IMR-90 (cell line): Measurements from ENCODE around the gene SLC5A2. TPM values are rescaled to one million over a fixed set of nuclear protein-coding genes. Genes with fewer than 3 reads are reported as not detected.
A peak's percentile ranks its signal among the peaks of the same experiment; 100 is the strongest.

Experiments used
- ATAC-seq: fragments of 200-7000 bp; cut with Tn5 transposase; 2 replicates; pipeline ENCODE4 v1.9.1; 2020; ENCODE audit warnings: low read depth, mild to moderate bottlenecking, moderate library complexity
- BruUV-seq: library from RNA; stranded (reverse); fragments of 400-500 nt; replicated peaks from 2 replicates; lab custom pipeline; 2021; lab: Mats Ljungman, UMichigan
- CTCF ChIA-PET: fragments of 300-600 bp; formaldehyde crosslinking; extraction: SDS; loops from one replicate; lab custom pipeline; 2021; ENCODE audit warnings: antibody characterized with exemption; lab: Yijun Ruan, JAX
- POLR2A ChIA-PET: fragments of 300-600 bp; sonication (Branson Sonifier 250); formaldehyde crosslinking; loops from one replicate; lab custom pipeline; 2022; ENCODE audit warnings: antibody characterized with exemption; ENCODE audit not compliant: unreplicated experiment; lab: Charles Lee
- DNase-seq: peaks from one replicate; pipeline ENCODE4 v3.0.0; 2013
- H2AFZ ChIP-seq: replicated peaks from 2 replicates; pipeline ENCODE3; 2013; ENCODE audit warnings: low read length, mild to moderate bottlenecking; ENCODE audit not compliant: poor library complexity
- H2AK5ac ChIP-seq: 2 replicates; pipeline ENCODE4 v1.6.1; 2013; ENCODE audit warnings: low read depth, low read length, inconsistent platforms
- H2AK9ac ChIP-seq: replicated peaks from 2 replicates; pipeline ENCODE3; 2013; ENCODE audit warnings: mild to moderate bottlenecking, low read depth, low read length, moderate library complexity; ENCODE audit not compliant: poor library complexity
- H2BK120ac ChIP-seq: 2 replicates; pipeline ENCODE4 v1.6.1; 2013; ENCODE audit warnings: low read depth, low read length, inconsistent platforms
- H2BK15ac ChIP-seq: 3 replicates; pipeline ENCODE4 v1.6.1; 2013; ENCODE audit warnings: low read depth, low read length, inconsistent platforms
- H2BK20ac ChIP-seq: 2 replicates; pipeline ENCODE4 v1.6.1; 2013; ENCODE audit warnings: low read depth, mild to moderate bottlenecking, inconsistent platforms, low read length, moderate library complexity
- H2BK5ac ChIP-seq: 2 replicates; pipeline ENCODE4 v1.6.1; 2013; ENCODE audit warnings: mild to moderate bottlenecking, low read depth, low read length, inconsistent platforms; ENCODE audit not compliant: poor library complexity, severe bottlenecking
- H3K14ac ChIP-seq: replicated peaks from 2 replicates; pipeline ENCODE4 v1.6.1; 2013; ENCODE audit warnings: low read depth, low read length, inconsistent platforms
- H3K18ac ChIP-seq: 2 replicates; pipeline ENCODE4 v1.6.1; 2013; ENCODE audit warnings: low read depth, low read length, control low read depth
- H3K23ac ChIP-seq: 2 replicates; pipeline ENCODE4 v1.6.1; 2013; ENCODE audit warnings: low read depth, low read length, inconsistent platforms
- H3K27ac ChIP-seq: 2 replicates; pipeline ENCODE4 v1.5.1; 2013; ENCODE audit warnings: mild to moderate bottlenecking, control low read depth, low read length; ENCODE audit not compliant: insufficient read depth
- H3K27me3 ChIP-seq: 2 replicates; pipeline ENCODE4 v1.6.1; 2013; ENCODE audit warnings: low read length; ENCODE audit not compliant: control insufficient read depth, insufficient read depth
- H3K36me3 ChIP-seq: 2 replicates; pipeline ENCODE4 v1.6.1; 2013; ENCODE audit warnings: low read length, mixed read lengths; ENCODE audit not compliant: control insufficient read depth, insufficient read depth
- H3K4ac ChIP-seq: 2 replicates; pipeline ENCODE4 v1.6.1; 2013; ENCODE audit warnings: low read depth, low read length, inconsistent platforms
- H3K4me1 ChIP-seq: 2 replicates; pipeline ENCODE4 v1.6.1; 2013; ENCODE audit warnings: low read length, mixed read lengths; ENCODE audit not compliant: control insufficient read depth, insufficient read depth
- H3K4me2 ChIP-seq: 2 replicates; pipeline ENCODE4 v1.6.1; 2013; ENCODE audit warnings: low read depth, mild to moderate bottlenecking, control low read depth, low read length, moderate library complexity
- H3K4me3 ChIP-seq: 2 replicates; pipeline ENCODE4 v1.5.1; 2013; ENCODE audit warnings: low read depth, mild to moderate bottlenecking, control low read depth, low read length, moderate library complexity; ENCODE audit not compliant: insufficient read depth
- H3K56ac ChIP-seq: 2 replicates; pipeline ENCODE4 v1.6.1; 2013; ENCODE audit warnings: low read length, inconsistent platforms; ENCODE audit not compliant: insufficient read depth; ENCODE audit errors: extremely low read depth
- H3K79me1 ChIP-seq, 2 experiments: 2 replicates each; pipeline ENCODE4 v1.6.1; 2013; ENCODE audit warnings: low read length in 2 of 2, inconsistent platforms in 1 of 2, low read depth in 1 of 2
- H3K9ac ChIP-seq: 2 replicates; pipeline ENCODE4 v1.6.1; 2013; ENCODE audit warnings: low read depth, low read length, control low read depth
- H3K9me1 ChIP-seq: 2 replicates; pipeline ENCODE4 v1.6.1; 2013; ENCODE audit warnings: low read length, inconsistent platforms; ENCODE audit not compliant: insufficient read depth
- H3K9me3 ChIP-seq: 2 replicates; pipeline ENCODE4 v1.6.1; 2013; ENCODE audit warnings: low read length; ENCODE audit not compliant: control insufficient read depth, insufficient read depth
- H4K20me1 ChIP-seq: 2 replicates; pipeline ENCODE4 v1.6.1; 2013; ENCODE audit warnings: low read length, inconsistent platforms; ENCODE audit not compliant: insufficient read depth
- H4K5ac ChIP-seq: 2 replicates; pipeline ENCODE4 v1.6.1; 2013; ENCODE audit warnings: mild to moderate bottlenecking, low read depth, low read length, control low read depth
- H4K8ac ChIP-seq, 2 experiments: 2 replicates each; pipeline ENCODE4 v1.6.1; 2013; ENCODE audit warnings: low read depth in 2 of 2, low read length in 2 of 2, control low read depth in 1 of 2, inconsistent platforms in 1 of 2
- H4K91ac ChIP-seq: 2 replicates; pipeline ENCODE4 v1.6.1; 2013; ENCODE audit warnings: low read depth, low read length, inconsistent platforms; ENCODE audit not compliant: insufficient read depth
- CTCF ChIP-seq: conservative IDR thresholded peaks from 2 replicates; pipeline ENCODE4 v1.5.1; 2012; ENCODE audit warnings: mild to moderate bottlenecking, low read depth, low read length, improper control_type of control experiment
- ELK1 ChIP-seq: fragments of 150-350 bp; IDR thresholded peaks from 2 replicates; pipeline ENCODE4 v1.6.1; 2016; ENCODE audit warnings: low read depth, mild to moderate bottlenecking, low read length, moderate library complexity, borderline replicate concordance
- MAFK ChIP-seq: IDR thresholded peaks from 2 replicates; pipeline ENCODE4 v1.6.1; 2012; ENCODE audit warnings: low read depth, low read length, improper control_type of control experiment
- NFE2L2 ChIP-seq: fragments of 150-350 bp; IDR thresholded peaks from 2 replicates; pipeline ENCODE4 v1.6.1; 2016; ENCODE audit warnings: low read depth, mild to moderate bottlenecking, low read length
- RCOR1 ChIP-seq: IDR thresholded peaks from 2 replicates; pipeline ENCODE4 v1.6.1; 2012; ENCODE audit warnings: mild to moderate bottlenecking, low read length, improper control_type of control experiment; ENCODE audit not compliant: insufficient replicate concordance
- WGBS, 2 experiments: methylation state at CpG; one replicate each; pipeline versions ENCODE4 v1.1.5 to v1.1.7; 2013; ENCODE audit warnings: missing lambda C conversion rate in 2 of 2; ENCODE audit not compliant: insufficient read length in 1 of 2; ENCODE audit errors: extremely low coverage in 2 of 2; 5-methylcytosine and 5-hydroxymethylcytosine counted together
- dilution Hi-C: fragments of 300-500 bp; cut with HindIII; formaldehyde crosslinking; loops from one replicate; pipeline ENCODE4 v1.14.3; 2018; ENCODE audit warnings: low sequenced_read_pairs; ENCODE audit not compliant: unreplicated experiment
- in situ Hi-C: fragments of 300-500 bp; cut with MboI; formaldehyde crosslinking; loops from 3 replicates; pipeline ENCODE4 v1.14.3; 2019; ENCODE audit warnings: low sequenced_read_pairs, inconsistent platforms, mixed read lengths
- intact Hi-C: fragments of 100-400 bp; cut with micrococcal nuclease; formaldehyde crosslinking; loops from 2 replicates; pipeline ENCODE4 v1.10.0; 2022
- polyA plus RNA-seq, 3 experiments: library from polyadenylated mRNA; depleted of rRNA; stranded (reverse); fragments of >200 nt; gene quantifications; 2 replicates each; pipeline ENCODE4 v1.2.3, GENCODE V29; 2012; ENCODE audit warnings: low replicate concordance in 1 of 3
- total RNA-seq: library from RNA; depleted of rRNA; stranded (reverse); fragments of >200 nt; gene quantifications from 2 replicates; pipeline ENCODE4 v1.2.3, GENCODE V29; 2012

Gene SLC5A2
- total and polyA plus RNA-seq, 2 of the 4 experiments (the other 2 are of a cell fraction): not detected

GRCh38 chr16:31470615-31471014 is 12.3 kb upstream of the SLC5A2 start:
- H2BK5ac ChIP-seq: peak overlapping the region; percentile 87
- dilution Hi-C loops: no loop called here
- H2AK9ac ChIP-seq: peak overlapping the region; percentile 98
- TF ChIP-seq ELK1: no peak
- no peak for TF ChIP-seq RCOR1
- TF ChIP-seq CTCF: no peak
- no peak for TF ChIP-seq MAFK
- no peak for TF ChIP-seq NFE2L2
- H3K18ac ChIP-seq: peak overlapping the region; percentile 96
- no peak overlapping the region for H2AFZ ChIP-seq
- ATAC-seq: no peak
- ChIA-PET CTCF (no interaction called here), POLR2A (no interaction called here)
- no peaks in the 10 kb centered on the region for H3K9me3 ChIP-seq
- H3K27ac ChIP-seq: peak overlapping the region; percentile 88
- DNase-seq: no peak
- no peak overlapping the region for H2BK20ac ChIP-seq
- no CpG with 5 or more reads among the region's 3 CpGs for WGBS, 2 experiments
- no peak overlapping the region for H2BK15ac ChIP-seq
- peaks cover 38% of the 10 kb centered on the region for H3K36me3 ChIP-seq
- peak overlapping the region; percentile 100 for H3K14ac ChIP-seq
- peaks cover 22% of the 10 kb centered on the region; the same call in 1 of the 2 replicates for H3K9me1 ChIP-seq
- H4K20me1 ChIP-seq: peaks cover 30% of the 10 kb centered on the region
- BruUV-seq: TSS peak; percentile 51
- no peaks in the 10 kb centered on the region for H3K27me3 ChIP-seq
- peak overlapping the region; percentile 99 for H2AK5ac ChIP-seq
- peak overlapping the region; percentile 96 for H3K9ac ChIP-seq
- peak overlapping the region; percentile 94 to 98 for H4K8ac ChIP-seq
- H3K4ac ChIP-seq: peak overlapping the region; percentile 100
- H4K5ac ChIP-seq: peak overlapping the region; percentile 99
- peaks cover 13% of the 10 kb centered on the region for H3K4me1 ChIP-seq
- H2BK120ac ChIP-seq: peak overlapping the region; percentile 87; the same call in 1 of the 2 replicates
- 0 out of 2 replicates have a peak overlapping the region, but pooled peaks have one; percentile 13 for H3K4me2 ChIP-seq
- intact Hi-C loops: no loop called here
- H3K79me1 ChIP-seq: peaks cover 18 to 50% of the 10 kb centered on the region in 2 experiments; a peak in 3 of 4 replicates
- no peak overlapping the region for H3K4me3 ChIP-seq
- in situ Hi-C loops: loop anchor here (25.0 kb wide), 1 partner anchor 392 kb away; the partner anchor contains the start of gene ZNF267
- H3K56ac ChIP-seq: no peak overlapping the region
- peak overlapping the region; percentile 98 for H4K91ac ChIP-seq
- peak overlapping the region; percentile 98 for H3K23ac ChIP-seq
